Measurements from ENCODE around the gene TRAPPC2.

DNA sequence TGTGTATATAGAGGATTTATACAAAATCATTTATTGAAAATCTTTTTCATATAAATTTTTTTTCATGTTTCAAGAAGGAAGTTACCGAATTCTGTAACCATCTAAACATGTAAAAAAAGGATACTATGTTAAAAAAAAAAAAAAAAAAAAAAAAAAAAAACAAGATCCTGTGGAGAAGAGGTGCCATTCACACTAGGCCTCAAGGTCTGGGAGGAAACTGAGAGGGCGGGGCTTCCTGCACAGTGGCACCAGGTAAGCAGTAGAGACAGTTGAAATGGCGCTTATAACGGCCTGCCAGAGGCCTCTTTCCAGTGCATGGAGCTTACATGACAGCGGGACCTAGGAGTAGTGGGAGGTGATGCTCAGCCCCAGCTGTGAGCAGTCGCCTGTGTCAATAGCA, 17.5 kb downstream of the TRAPPC2 start:
- TF ChIP-seq, protein P1, sequence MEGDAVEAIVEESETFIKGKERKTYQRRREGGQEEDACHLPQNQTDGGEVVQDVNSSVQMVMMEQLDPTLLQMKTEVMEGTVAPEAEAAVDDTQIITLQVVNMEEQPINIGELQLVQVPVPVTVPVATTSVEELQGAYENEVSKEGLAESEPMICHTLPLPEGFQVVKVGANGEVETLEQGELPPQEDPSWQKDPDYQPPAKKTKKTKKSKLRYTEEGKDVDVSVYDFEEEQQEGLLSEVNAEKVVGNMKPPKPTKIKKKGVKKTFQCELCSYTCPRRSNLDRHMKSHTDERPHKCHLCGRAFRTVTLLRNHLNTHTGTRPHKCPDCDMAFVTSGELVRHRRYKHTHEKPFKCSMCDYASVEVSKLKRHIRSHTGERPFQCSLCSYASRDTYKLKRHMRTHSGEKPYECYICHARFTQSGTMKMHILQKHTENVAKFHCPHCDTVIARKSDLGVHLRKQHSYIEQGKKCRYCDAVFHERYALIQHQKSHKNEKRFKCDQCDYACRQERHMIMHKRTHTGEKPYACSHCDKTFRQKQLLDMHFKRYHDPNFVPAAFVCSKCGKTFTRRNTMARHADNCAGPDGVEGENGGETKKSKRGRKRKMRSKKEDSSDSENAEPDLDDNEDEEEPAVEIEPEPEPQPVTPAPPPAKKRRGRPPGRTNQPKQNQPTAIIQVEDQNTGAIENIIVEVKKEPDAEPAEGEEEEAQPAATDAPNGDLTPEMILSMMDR (IDR thresholded peaks at IDR 0.05): no peak
- no peak for TF ChIP-seq POLR2A (IDR thresholded peaks at IDR 0.05)
